Ascending aorta (tissue), 2 donors: ENCODE measurements around the gene TIPRL. TPM values are rescaled to one million over a fixed set of nuclear protein-coding genes. Genes with fewer than 3 reads are reported as not detected.

Experiments used
- DNase-seq, 2 donors: peaks; one replicate each; pipeline ENCODE4 v3.0.0-alpha.2; 2019; ENCODE audit warnings: low spot score in 2 of 2
- H3K27ac ChIP-seq, 2 donors: fragments of 200-600 bp; sonication (generic); one replicate each; pipeline ENCODE4 v1.5.1; 2016 to 2017; ENCODE audit warnings: mild to moderate bottlenecking in 1 of 2
- H3K27me3 ChIP-seq: fragments of 200-600 bp; sonication (generic); one replicate; pipeline ENCODE4 v1.5.1; 2017
- H3K36me3 ChIP-seq, 2 donors: fragments of 200-600 bp; sonication (generic); one replicate each; pipeline ENCODE4 v1.5.1; 2016
- H3K4me1 ChIP-seq, 2 donors: fragments of 200-600 bp; sonication (generic); one replicate each; pipeline ENCODE4 v1.5.1; 2016 to 2017; ENCODE audit warnings: mild to moderate bottlenecking in 1 of 2
- H3K4me3 ChIP-seq, 2 donors: fragments of 200-600 bp; sonication (generic); one replicate each; pipeline ENCODE4 v1.5.1; 2016 to 2017; ENCODE audit warnings: mild to moderate bottlenecking in 1 of 2
- H3K9me3 ChIP-seq, 2 donors: fragments of 200-600 bp; sonication (generic); one replicate each; pipeline ENCODE4 v1.5.1; 2016
- CTCF ChIP-seq, 3 experiments: fragments of 200-600 bp in 2 of 3; fragments of 450-650 bp in 1 of 3; sonication (generic) in 2 of 3; IDR thresholded peaks; one replicate each; pipeline ENCODE4 v1.5.1; 2016 to 2019; ENCODE audit warnings: antibody characterized with exemption in 3 of 3, mild to moderate bottlenecking in 1 of 3, moderate library complexity in 1 of 3
- intact Hi-C: fragments of 100-400 bp; cut with DNase I; formaldehyde crosslinking; loops from one replicate; pipeline ENCODE4 v1.15.1; 2023
- total RNA-seq: library from RNA; depleted of rRNA; stranded (reverse); fragments of >200 nt; gene quantifications from one replicate; pipeline ENCODE4 v1.1.0, GENCODE V29; 2016

TIPRL gene
- total RNA-seq, 1 donor from 2014 or later, result 2.7 TPM

- no peaks in the 10 kb centered on the region for H3K27me3 ChIP-seq
- TF ChIP-seq CTCF (IDR thresholded peaks at IDR 0.05), result no peak
- no peaks in the 10 kb centered on the region for H3K4me1 ChIP-seq
- no peak for DNase-seq
- H3K36me3 ChIP-seq, result no peaks in the 10 kb centered on the region
- intact Hi-C loops, result no loop called here
- H3K27ac ChIP-seq, result no peak overlapping the region
- no peak overlapping the region for H3K4me3 ChIP-seq
- H3K9me3 ChIP-seq, result peaks cover 0 to 14% of the 10 kb centered on the region in 2 donors
These were observed 18.8 kb upstream of the TIPRL start for GRCh38 chr1:168159979-168160378.

GRCh38 chr1:168161459-168161858 is 17.3 kb upstream of the TIPRL start:
- Histone ChIP-seq H3K9me3 (peaks cover 0 to 14% of the 10 kb centered on the region in 2 donors), H3K27me3 (no peaks in the 10 kb centered on the region), H3K4me1 (no peaks in the 10 kb centered on the region), H3K27ac (no peak overlapping the region), H3K4me3 (no peak overlapping the region), H3K36me3 (no peaks in the 10 kb centered on the region)
- no peak for TF ChIP-seq CTCF (IDR thresholded peaks at IDR 0.05)
- no peak for DNase-seq
- intact Hi-C loops, result no loop called here

GRCh38 chr1:168163670-168164069 is 15.1 kb upstream of the TIPRL start:
- Histone ChIP-seq H3K27me3 (no peaks in the 10 kb centered on the region), H3K27ac (no peak overlapping the region), H3K4me1 (peaks cover 0 to 12% of the 10 kb centered on the region in 2 donors), H3K9me3 (peaks cover 0 to 11% of the 10 kb centered on the region in 2 donors), H3K4me3 (no peak overlapping the region), H3K36me3 (no peaks in the 10 kb centered on the region)
- TF ChIP-seq CTCF (IDR thresholded peaks at IDR 0.05), result no peak
- no peak for DNase-seq
- intact Hi-C loops, result no loop called here

- peaks cover 0 to 9% of the 10 kb centered on the region in 2 donors for H3K9me3 ChIP-seq
- no peak overlapping the region for H3K4me3 ChIP-seq
- H3K27ac ChIP-seq, result no peak overlapping the region
- TF ChIP-seq CTCF (IDR thresholded peaks at IDR 0.05), result no peak
- intact Hi-C loops, result no loop called here
- DNase-seq, result no peak
- H3K36me3 ChIP-seq, result no peaks in the 10 kb centered on the region
- no peaks in the 10 kb centered on the region for H3K27me3 ChIP-seq
- peaks cover 0 to 14% of the 10 kb centered on the region in 2 donors for H3K4me1 ChIP-seq
These were observed 14.0 kb upstream of the TIPRL start for GRCh38 chr1:168164771-168165170.

GRCh38 chr1:168167806-168168205 is 11.0 kb upstream of the TIPRL start:
- no peak for TF ChIP-seq CTCF (IDR thresholded peaks at IDR 0.05)
- Histone ChIP-seq H3K27me3 (no peaks in the 10 kb centered on the region), H3K4me3 (no peak overlapping the region), H3K4me1 (peaks cover 0 to 14% of the 10 kb centered on the region in 2 donors), H3K27ac (peak overlapping the region; percentile 80 to 81), H3K9me3 (no peaks in the 10 kb centered on the region), H3K36me3 (no peaks in the 10 kb centered on the region)
- no peak for DNase-seq
- intact Hi-C loops, result no loop called here
